ENCODE results near the gene SUN1.
A peak's percentile ranks its signal among the peaks of the same experiment; 100 is the strongest.

Gene SUN1

DNA sequence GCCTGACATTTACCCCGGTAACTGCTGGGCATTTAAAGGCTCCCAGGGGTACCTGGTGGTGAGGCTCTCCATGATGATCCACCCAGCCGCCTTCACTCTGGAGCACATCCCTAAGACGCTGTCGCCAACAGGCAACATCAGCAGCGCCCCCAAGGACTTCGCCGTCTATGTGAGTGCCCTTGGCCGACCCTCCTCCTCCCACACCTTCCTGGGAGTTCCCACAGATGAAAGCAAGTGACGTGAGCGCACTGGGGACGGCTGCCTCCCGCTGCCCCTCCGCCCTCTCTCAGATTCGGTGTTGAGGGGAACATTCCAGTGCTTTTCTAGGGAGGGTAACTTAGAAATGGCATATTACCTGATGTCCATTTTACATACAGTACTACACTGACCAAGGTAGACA is 37.1 kb downstream of the SUN1 start:
- no peak for TF ChIP-seq CTCF (IDR thresholded peaks at IDR 0.05)

DNA sequence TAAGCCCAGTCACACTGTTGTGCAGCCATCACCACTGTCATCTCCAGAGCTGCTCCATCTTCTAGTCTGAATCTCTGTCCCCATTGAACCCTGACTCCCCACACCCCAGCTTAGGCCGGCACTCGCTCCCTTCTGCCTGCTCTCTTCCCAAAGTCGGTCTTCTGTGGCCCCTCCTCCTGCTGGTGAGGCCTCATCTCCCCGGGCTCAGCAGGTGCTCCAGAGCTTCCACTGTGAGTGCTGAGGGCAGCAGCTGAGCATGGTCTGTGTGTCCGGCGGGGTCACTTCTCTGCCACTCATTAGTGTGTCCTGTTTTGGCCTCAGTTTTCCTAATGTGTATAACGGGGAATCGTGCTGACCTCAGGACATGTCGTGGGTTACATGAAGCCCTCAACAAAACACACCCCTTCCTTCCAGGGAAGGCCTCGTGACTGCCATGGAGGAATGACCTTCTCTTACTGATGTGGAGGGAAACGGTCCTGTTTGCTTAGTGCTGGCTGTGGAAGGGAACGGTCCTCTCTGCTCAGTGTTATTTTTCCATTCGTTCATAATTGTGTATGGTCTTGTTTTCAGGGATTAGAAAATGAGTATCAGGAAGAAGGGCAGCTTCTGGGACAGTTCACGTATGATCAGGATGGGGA is 39.7 kb downstream of the SUN1 start:
- no peak for TF ChIP-seq CTCF (IDR thresholded peaks at IDR 0.05)

DNA sequence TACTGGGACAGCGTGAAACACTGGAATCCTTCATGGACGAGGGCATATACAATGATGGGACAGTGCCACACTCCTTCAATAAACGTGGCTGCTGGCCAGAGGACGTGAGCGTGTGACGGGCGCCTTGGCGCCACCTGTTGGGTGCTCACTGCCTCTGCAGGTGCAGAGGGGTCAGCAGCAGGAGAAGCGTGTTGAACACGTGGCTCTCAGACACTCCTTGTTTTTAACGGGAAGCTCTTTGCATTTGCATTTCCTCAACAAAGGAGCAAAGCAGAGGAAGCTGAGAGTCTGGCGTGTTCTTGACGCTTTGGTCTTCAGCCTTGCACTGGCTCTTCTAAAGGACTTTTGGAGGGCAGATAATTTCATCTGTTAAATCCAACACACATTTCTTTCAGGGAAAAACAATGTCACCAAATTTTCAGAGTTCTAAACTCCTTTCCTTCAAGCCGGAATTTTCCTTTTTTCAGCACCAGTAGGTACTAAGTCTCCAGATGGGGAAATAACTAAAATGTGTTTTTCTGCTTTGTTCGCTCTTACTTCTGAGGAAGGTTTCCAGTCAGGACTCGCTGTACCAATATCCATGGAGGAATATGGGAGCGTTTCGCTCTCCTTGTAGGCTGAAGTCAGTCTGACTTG is 41.2 kb downstream of the SUN1 start:
- peak; percentile 99 for TF ChIP-seq CTCF (IDR thresholded peaks at IDR 0.05)

GRCh38 chr7:874031-874749 is 41.9 kb downstream of the SUN1 start:
- no peak for TF ChIP-seq CTCF (IDR thresholded peaks at IDR 0.05)

- no peak for TF ChIP-seq CTCF (IDR thresholded peaks at IDR 0.05)
Measured at GRCh38 chr7:875051-875450, 42.8 kb downstream of the SUN1 start.

DNA sequence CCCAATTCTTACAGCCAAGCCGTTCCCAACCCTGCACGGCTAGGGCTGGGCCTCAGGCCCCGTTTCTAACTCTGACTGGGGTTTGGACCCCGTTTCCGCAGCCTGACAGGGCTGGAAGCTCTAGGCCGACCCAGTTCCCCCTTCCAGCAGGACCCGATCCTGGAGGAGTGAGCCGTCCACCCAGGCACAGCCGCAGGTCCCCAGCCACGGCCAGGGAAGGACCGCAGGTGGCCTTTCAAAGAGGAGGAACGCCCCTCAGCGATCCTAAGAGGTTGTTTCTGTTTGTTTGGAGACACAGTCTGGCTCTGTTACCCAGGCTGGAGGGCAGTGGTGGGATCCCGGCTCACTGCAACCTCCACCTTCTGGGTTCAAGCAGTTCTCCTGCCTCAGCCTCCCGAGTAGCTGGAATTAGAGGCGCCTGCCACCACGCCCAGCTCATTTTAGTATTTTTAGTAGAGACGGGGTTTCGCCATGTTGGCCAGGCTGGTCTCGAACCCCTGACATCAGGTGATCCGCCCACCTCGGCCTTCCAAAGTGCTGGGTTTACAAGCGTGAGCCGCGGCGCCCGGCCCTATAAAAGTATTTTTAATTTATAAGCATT is 43.3 kb downstream of the SUN1 start:
- TF ChIP-seq CTCF (IDR thresholded peaks at IDR 0.05), result no peak

DNA sequence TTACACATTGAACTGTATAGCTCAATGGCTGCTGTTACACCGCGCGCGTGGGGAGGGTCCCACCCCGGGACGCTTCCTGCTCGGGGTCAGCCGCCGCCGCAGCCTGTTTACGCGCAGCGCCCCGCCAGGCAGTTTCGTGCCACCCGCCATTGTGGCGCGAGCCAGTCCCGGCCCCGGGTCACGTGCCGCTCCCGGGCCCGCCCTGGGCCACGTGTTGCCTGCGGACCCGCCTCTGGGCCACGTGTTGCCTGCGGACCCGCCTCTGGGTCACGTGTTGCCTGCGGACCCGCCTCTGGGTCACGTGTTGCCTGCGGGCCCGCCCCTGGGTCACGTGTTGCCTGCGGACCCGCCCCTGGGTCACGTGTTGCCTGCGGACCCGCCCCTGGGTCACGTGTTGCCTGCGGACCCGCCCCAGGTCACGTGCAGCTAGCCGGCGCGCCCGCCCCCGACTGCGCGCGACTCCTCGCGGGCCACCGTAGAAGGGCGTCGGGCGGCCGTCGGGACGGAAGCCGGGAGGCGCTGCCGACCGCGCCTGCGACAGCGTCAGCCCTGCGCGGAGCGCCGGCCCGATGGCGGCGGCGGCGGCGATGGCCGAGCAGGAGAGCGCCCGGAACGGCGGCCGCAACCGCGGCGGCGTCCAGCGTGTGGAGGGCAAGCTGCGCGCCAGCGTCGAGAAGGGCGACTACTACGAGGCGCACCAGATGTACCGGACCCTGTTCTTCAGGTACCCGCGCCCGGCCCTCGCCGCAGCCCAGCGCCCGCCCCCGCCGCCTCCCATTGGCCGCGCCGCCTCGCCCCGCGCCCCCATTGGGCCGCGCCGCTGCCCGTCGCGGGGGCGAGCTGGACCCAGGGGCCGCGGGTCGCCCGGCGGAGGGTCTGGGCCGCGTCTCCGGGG is 44.0 kb downstream of the SUN1 start, which contains the start of gene GET4:
Gene GET4, plus strand, starts transcription at position 478 of the 895 bp plus-strand sequence. Its CDS starts 92 bp downstream, at position 570.
- no peak for TF ChIP-seq CTCF (IDR thresholded peaks at IDR 0.05)

Data from LNCAP (cell line).